Naive thymus-derived CD4-positive, alpha-beta T cell (primary cell): ENCODE measurements around the gene PHACTR1. TPM values are rescaled to one million over a fixed set of nuclear protein-coding genes. Genes with fewer than 3 reads are reported as not detected.
A peak's percentile ranks its signal among the peaks of the same experiment; 100 is the strongest.

ENCODE experiments used
- ATAC-seq: fragments of 150-1000 bp; cut with Tn5 transposase; 2 replicates; pipeline ENCODE4 v1.10.0; 2021; ENCODE audit warnings: mild to moderate bottlenecking, moderate library complexity
- CTCF ChIA-PET: fragments of 350-600 bp; sonication (Branson Sonifier 250); formaldehyde crosslinking; loops from one replicate; lab custom pipeline; 2021; ENCODE audit warnings: antibody characterized with exemption; lab: Charles Lee
- POLR2A ChIA-PET: fragments of 350-600 bp; sonication (Branson Sonifier 250); formaldehyde crosslinking; loops from one replicate; lab custom pipeline; 2021; ENCODE audit warnings: antibody characterized with exemption, inconsistent platforms; lab: Charles Lee
- DNase-seq, 9 donors: peaks; one replicate each; pipeline versions ENCODE4 v3.0.0 to v3.0.0-alpha.2; 2020 to 2022; ENCODE audit warnings: mixed read lengths in 1 of 9
- H3K27ac ChIP-seq: one replicate; pipeline ENCODE4 v1.7.0; 2013; ENCODE audit warnings: mild to moderate bottlenecking, low read depth, low read length, moderate library complexity
- H3K27me3 ChIP-seq, 2 donors: one replicate each; pipeline ENCODE4 v1.7.0; 2013; ENCODE audit warnings: low read length in 2 of 2, mild to moderate bottlenecking in 2 of 2, moderate library complexity in 2 of 2; ENCODE audit not compliant: control insufficient read depth in 2 of 2, insufficient read depth in 2 of 2
- H3K36me3 ChIP-seq, 3 experiments: 1 replicate in 2 of 3; 2 replicates in 1 of 3; pipeline ENCODE4 v1.7.0; 2013; ENCODE audit warnings: low read length in 3 of 3, mild to moderate bottlenecking in 3 of 3, moderate library complexity in 1 of 3; ENCODE audit not compliant: insufficient read depth in 3 of 3, control insufficient read depth in 2 of 3
- H3K4me1 ChIP-seq, 2 donors: one replicate each; pipeline ENCODE4 v1.7.0; 2013; ENCODE audit warnings: low read length in 2 of 2, mild to moderate bottlenecking in 2 of 2, moderate library complexity in 1 of 2; ENCODE audit not compliant: control insufficient read depth in 2 of 2, insufficient read depth in 2 of 2
- H3K4me3 ChIP-seq: 2 replicates; pipeline ENCODE4 v1.7.0; 2013; ENCODE audit warnings: mild to moderate bottlenecking, low read length
- H3K9me3 ChIP-seq, 3 experiments: 1 replicate in 2 of 3; 2 replicates in 1 of 3; pipeline ENCODE4 v1.7.0; 2013; ENCODE audit warnings: low read length in 3 of 3; ENCODE audit not compliant: control insufficient read depth in 2 of 3
- H3K27ac Mint-ChIP-seq, 9 donors: one replicate each; pipeline ENCODE4 v1.8.0; 2020 to 2022; ENCODE audit warnings: mixed read lengths in 9 of 9, mild to moderate bottlenecking in 8 of 9, moderate library complexity in 5 of 9, inconsistent platforms in 2 of 9
- H3K27me3 Mint-ChIP-seq, 5 donors: one replicate each; pipeline ENCODE4 v1.8.0; 2021 to 2022; ENCODE audit warnings: mixed read lengths in 5 of 5, mild to moderate bottlenecking in 1 of 5
- H3K36me3 Mint-ChIP-seq, 5 donors: one replicate each; pipeline ENCODE4 v1.8.0; 2020 to 2022; ENCODE audit warnings: mixed read lengths in 5 of 5, mild to moderate bottlenecking in 3 of 5, inconsistent platforms in 1 of 5
- H3K4me1 Mint-ChIP-seq, 7 donors: one replicate each; pipeline ENCODE4 v1.8.0; 2020 to 2022; ENCODE audit warnings: mixed read lengths in 7 of 7, mild to moderate bottlenecking in 3 of 7, inconsistent platforms in 1 of 7
- H3K4me3 Mint-ChIP-seq, 10 donors: one replicate each; pipeline ENCODE4 v1.8.0; 2020 to 2022; ENCODE audit warnings: mild to moderate bottlenecking in 10 of 10, mixed read lengths in 10 of 10, moderate library complexity in 6 of 10, inconsistent platforms in 2 of 10
- H3K9me3 Mint-ChIP-seq, 11 donors: one replicate each; pipeline ENCODE4 v1.8.0; 2020 to 2022; ENCODE audit warnings: mixed read lengths in 11 of 11, mild to moderate bottlenecking in 4 of 11, inconsistent platforms in 1 of 11, moderate library complexity in 1 of 11
- intact Hi-C, 2 donors: fragments of 100-400 bp; cut with micrococcal nuclease; formaldehyde crosslinking; loops; one replicate each; pipeline ENCODE4 v1.15.1; 2023
- polyA plus RNA-seq, 2 donors: library from polyadenylated mRNA; unstranded; fragments of 300-500 nt; fragmentation: Illumina TruSeq; gene quantifications; one replicate each; pipeline ENCODE4 v1.2.3, GENCODE V29; 2021
- total RNA-seq, 6 experiments: library from RNA in 5 of 6; stranded (reverse) in 5 of 6; gene quantifications; 1 replicate in 5 of 6; 2 replicates in 1 of 6; pipeline ENCODE4 v1.2.3 and lab custom pipeline; 2021 to 2026

PHACTR1 gene
- total and polyA plus RNA-seq, 7 experiments from 2014 or later, result 0.18 to 43.1 (median 0.62) TPM

DNA sequence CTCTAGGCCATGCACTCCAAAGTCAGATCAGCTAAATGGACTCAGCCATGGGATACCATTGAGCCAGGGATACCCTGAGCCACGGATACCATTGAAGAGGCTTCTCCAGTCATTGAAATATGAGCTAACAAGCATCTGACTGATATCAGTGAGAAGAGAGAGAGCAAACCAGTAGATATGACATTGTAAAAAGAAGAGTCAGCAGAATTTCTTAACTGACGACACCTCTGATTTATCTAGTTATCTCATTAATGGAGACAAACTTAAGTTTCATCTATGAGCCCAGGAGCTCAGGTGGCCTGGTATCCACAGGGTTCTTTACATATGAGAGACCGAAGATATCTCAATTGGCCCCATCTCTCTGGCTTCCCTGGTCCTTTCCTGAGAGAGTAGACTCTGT is 471.1 kb downstream of the PHACTR1 start:
- Mint-ChIP-seq H3K36me3 (no peaks in the 10 kb centered on the region), H3K27me3 (peaks cover 5 to 23% (median 17%) of the 10 kb centered on the region in 5 donors), H3K4me1 (peaks cover 2 to 9% (median 5%) of the 10 kb centered on the region in 7 donors), H3K9me3 (no peaks in the 10 kb centered on the region), H3K27ac (no peak overlapping the region), H3K4me3 (no peak overlapping the region)
- no peaks in the 10 kb centered on the region for H3K9me3 ChIP-seq
- intact Hi-C loops, result no loop called here
- H3K36me3 ChIP-seq, result no peaks in the 10 kb centered on the region
- no peak for DNase-seq
- no peak overlapping the region for H3K27ac ChIP-seq
- ChIA-PET CTCF (no interaction called here), POLR2A (no interaction called here)
- no peak overlapping the region for H3K4me3 ChIP-seq
- ATAC-seq, result no peak
- H3K4me1 ChIP-seq, result no peaks in the 10 kb centered on the region
- no peaks in the 10 kb centered on the region for H3K27me3 ChIP-seq

DNA sequence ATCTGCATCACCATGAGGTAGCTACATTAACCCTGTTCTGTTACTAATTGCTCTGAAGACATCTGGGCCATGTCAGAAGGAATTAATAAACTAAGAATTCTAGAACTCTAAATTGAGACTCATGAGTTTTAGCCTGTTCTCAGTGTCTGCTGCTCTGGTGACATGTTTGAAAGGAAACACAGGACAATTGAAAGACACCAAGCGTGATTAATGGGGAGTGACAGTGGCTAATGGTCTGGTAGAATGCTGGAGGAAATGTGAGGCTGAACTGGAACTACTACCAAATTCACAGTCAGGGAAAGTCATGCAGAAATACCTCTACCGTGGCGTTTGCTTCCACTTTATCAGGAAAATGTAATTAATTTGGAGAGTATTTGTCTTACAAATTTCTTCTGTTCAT is 471.7 kb downstream of the PHACTR1 start:
- Mint-ChIP-seq H3K4me3 (no peak overlapping the region), H3K27ac (no peak overlapping the region), H3K36me3 (no peaks in the 10 kb centered on the region), H3K4me1 (peaks cover 2 to 9% (median 5%) of the 10 kb centered on the region in 7 donors), H3K27me3 (peaks cover 5 to 23% (median 18%) of the 10 kb centered on the region in 5 donors), H3K9me3 (no peaks in the 10 kb centered on the region)
- ChIA-PET CTCF (no interaction called here), POLR2A (no interaction called here)
- ATAC-seq (no peak), DNase-seq (no peak)
- Histone ChIP-seq H3K36me3 (no peaks in the 10 kb centered on the region), H3K4me3 (no peak overlapping the region), H3K4me1 (no peaks in the 10 kb centered on the region), H3K27ac (no peak overlapping the region), H3K9me3 (no peaks in the 10 kb centered on the region), H3K27me3 (no peaks in the 10 kb centered on the region)
- intact Hi-C loops, result no loop called here

DNA sequence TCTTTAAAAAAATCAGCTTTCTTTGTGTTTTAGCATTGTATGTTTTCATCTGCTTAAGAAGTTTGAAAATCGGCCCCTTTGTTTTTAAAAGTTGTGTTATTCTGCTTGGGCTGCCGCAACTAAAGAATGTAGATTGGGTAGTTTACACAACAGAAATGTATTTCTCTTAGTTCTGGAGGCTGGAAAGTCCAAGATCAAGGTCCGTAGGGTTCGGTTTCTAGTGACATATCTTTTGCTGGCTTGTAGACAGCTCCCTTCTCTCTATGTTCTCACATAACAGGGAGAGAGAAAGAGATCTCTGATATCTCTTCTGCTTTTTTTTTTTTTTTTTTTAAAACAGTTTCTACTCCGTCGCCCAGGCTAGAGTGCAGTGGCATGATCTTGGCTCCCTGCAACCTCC is 473.1 kb downstream of the PHACTR1 start:
- DNase-seq, result no peak
- Mint-ChIP-seq H3K27ac (no peak overlapping the region), H3K4me3 (no peak overlapping the region), H3K36me3 (no peaks in the 10 kb centered on the region), H3K27me3 (peaks cover 0 to 27% (median 19%) of the 10 kb centered on the region in 5 donors), H3K4me1 (no peaks in the 10 kb centered on the region), H3K9me3 (no peaks in the 10 kb centered on the region)
- Histone ChIP-seq H3K4me3 (no peak overlapping the region), H3K4me1 (no peaks in the 10 kb centered on the region), H3K27me3 (no peaks in the 10 kb centered on the region), H3K9me3 (no peaks in the 10 kb centered on the region), H3K27ac (no peak overlapping the region), H3K36me3 (no peaks in the 10 kb centered on the region)
- ChIA-PET POLR2A (no interaction called here), CTCF (no interaction called here)
- intact Hi-C loops, result no loop called here
- ATAC-seq, result no peak

DNA sequence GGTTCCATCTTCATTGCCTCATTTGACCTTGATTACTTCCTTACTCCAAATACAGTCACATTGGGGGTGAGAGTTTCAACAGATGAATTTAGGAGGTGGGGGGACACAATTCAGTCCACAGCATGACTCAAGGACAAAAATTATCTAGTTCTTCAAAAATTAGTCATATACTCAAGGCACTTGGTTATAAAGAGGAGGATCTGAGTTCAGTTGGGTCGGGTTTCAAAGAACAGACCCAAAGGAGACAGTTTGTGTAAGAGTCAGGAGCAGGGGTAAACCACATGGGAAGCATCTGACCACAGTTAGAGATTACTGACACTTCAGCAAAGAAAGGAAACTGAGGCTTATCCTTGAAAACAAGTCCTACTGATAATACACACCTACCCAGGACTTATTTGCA is 473.8 kb downstream of the PHACTR1 start:
- H3K27me3 Mint-ChIP-seq, result peaks cover 0 to 27% (median 16%) of the 10 kb centered on the region in 5 donors
- intact Hi-C loops, result no loop called here
- no peaks in the 10 kb centered on the region for H3K36me3 Mint-ChIP-seq
- Histone ChIP-seq H3K4me1 (no peaks in the 10 kb centered on the region), H3K27ac (no peak overlapping the region), H3K36me3 (no peaks in the 10 kb centered on the region), H3K27me3 (no peaks in the 10 kb centered on the region), H3K9me3 (no peaks in the 10 kb centered on the region), H3K4me3 (no peak overlapping the region)
- DNase-seq (no peak), ATAC-seq (no peak)
- ChIA-PET CTCF (no interaction called here), POLR2A (no interaction called here)
- H3K27ac Mint-ChIP-seq, result no peak overlapping the region
- no peak overlapping the region for H3K4me3 Mint-ChIP-seq
- H3K9me3 Mint-ChIP-seq, result no peaks in the 10 kb centered on the region
- no peaks in the 10 kb centered on the region for H3K4me1 Mint-ChIP-seq

DNA sequence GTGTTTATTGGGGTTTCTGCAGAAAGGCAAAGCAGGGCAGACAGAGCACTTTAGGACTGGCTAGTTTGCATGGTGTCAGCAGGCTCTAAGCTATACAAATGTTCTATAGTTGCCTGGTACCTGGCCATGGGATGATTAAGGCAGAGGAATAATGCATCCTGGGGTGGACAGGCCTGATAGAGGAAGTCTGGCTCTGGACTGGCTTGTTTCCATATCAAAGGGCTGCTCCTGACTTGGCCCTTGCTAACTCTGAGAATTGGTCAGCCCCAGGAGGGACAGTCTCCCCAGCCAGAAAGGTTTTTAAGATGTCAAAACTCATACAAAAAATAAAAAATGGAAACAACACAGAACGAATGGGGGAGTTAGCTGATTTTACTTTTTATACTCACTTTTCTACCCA is 474.9 kb downstream of the PHACTR1 start:
- CTCF ChIA-PET, result no interaction called here
- H3K27ac Mint-ChIP-seq, result no peak overlapping the region

DNA sequence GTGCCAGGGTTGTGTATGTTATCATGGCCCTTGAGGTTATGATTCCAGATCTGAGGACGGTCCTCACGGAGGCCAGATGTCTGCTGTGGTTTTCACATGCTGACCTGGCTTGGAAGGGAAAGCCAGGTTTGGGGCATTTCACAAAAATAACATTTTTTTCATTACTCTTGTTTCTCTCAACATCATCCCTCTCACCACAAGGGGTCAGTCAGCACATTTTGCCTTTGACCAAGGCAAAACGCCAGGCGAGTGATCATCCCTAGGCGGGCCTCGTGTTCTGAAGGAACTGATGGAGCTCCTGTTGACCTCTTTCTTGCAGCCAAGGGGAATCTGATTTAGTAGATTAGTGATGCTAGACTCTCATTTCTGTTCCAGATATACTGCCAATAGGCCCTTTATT is 478.3 kb downstream of the PHACTR1 start:
- POLR2A ChIA-PET, result no interaction called here
- Histone ChIP-seq H3K27ac (no peak overlapping the region), H3K4me1 (no peaks in the 10 kb centered on the region), H3K36me3 (no peaks in the 10 kb centered on the region), H3K4me3 (no peak overlapping the region), H3K9me3 (no peaks in the 10 kb centered on the region), H3K27me3 (no peaks in the 10 kb centered on the region)
- ATAC-seq (peak; percentile 41), DNase-seq (no peak)
- intact Hi-C loops, result loop anchor here in 1 of 2 donors (1.0 kb wide), 1 partner anchor 136 kb away; no protein-coding TSS in a partner anchor
- H3K9me3 Mint-ChIP-seq, result no peaks in the 10 kb centered on the region
- peaks cover 0 to 21% (median 15%) of the 10 kb centered on the region in 5 donors for H3K27me3 Mint-ChIP-seq
- CTCF ChIA-PET, result interaction anchor here (0.7 kb wide), 1 partner anchor 283 kb away, joined by 3 read pairs; no protein-coding TSS in a partner anchor
- no peaks in the 10 kb centered on the region for H3K4me1 Mint-ChIP-seq
- no peak overlapping the region for H3K4me3 Mint-ChIP-seq
- no peak overlapping the region for H3K27ac Mint-ChIP-seq
- H3K36me3 Mint-ChIP-seq, result no peaks in the 10 kb centered on the region

More for the DNA sequence above, 474.9 kb downstream of the PHACTR1 start:
- Histone ChIP-seq H3K27ac (no peak overlapping the region), H3K36me3 (no peaks in the 10 kb centered on the region), H3K4me3 (no peak overlapping the region), H3K9me3 (no peaks in the 10 kb centered on the region), H3K27me3 (no peaks in the 10 kb centered on the region), H3K4me1 (no peaks in the 10 kb centered on the region)
- POLR2A ChIA-PET, result no interaction called here
- Mint-ChIP-seq H3K36me3 (no peaks in the 10 kb centered on the region), H3K4me3 (no peak overlapping the region), H3K27me3 (peaks cover 0 to 22% (median 16%) of the 10 kb centered on the region in 5 donors), H3K9me3 (no peaks in the 10 kb centered on the region), H3K4me1 (no peaks in the 10 kb centered on the region)
- DNase-seq, result no peak
- no peak for ATAC-seq
- intact Hi-C loops, result no loop called here

DNA sequence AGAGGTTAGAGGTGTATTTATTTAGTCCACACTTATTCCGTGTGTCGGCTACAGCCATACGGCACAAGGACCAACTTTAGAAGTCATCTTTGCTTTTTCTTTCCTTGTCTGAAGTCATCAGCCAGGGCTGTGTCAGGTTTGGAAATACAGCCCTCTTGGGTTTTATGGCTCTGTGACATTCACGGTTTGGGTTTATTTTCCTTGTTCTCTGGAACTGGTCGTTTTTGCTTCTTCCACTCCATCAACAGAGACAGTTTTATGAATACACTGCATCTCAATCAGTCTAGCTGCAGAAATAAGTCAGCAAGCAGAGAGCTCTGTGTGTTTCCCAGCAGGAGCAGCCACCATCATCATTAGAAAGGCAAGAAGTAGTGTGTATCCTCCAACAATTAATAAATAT is 479.2 kb downstream of the PHACTR1 start:
- Histone ChIP-seq H3K9me3 (no peaks in the 10 kb centered on the region), H3K4me1 (no peaks in the 10 kb centered on the region), H3K4me3 (no peak overlapping the region), H3K27ac (no peak overlapping the region), H3K36me3 (no peaks in the 10 kb centered on the region), H3K27me3 (no peaks in the 10 kb centered on the region)
- CTCF ChIA-PET, result no interaction called here
- Mint-ChIP-seq H3K9me3 (no peaks in the 10 kb centered on the region), H3K4me1 (no peaks in the 10 kb centered on the region), H3K4me3 (no peak overlapping the region), H3K27me3 (peaks cover 0 to 17% (median 11%) of the 10 kb centered on the region in 5 donors), H3K36me3 (no peaks in the 10 kb centered on the region), H3K27ac (no peak overlapping the region)
- ATAC-seq, result no peak
- intact Hi-C loops, result loop anchor here in 1 of 2 donors (1.0 kb wide), 1 partner anchor 135 kb away; no protein-coding TSS in a partner anchor
- DNase-seq, result no peak
- POLR2A ChIA-PET, result no interaction called here
